Fibroblast of peridontal ligament (primary cell): Measurements from ENCODE around the gene LRRC71.
"Not testable (repeated sequence)": the region's sequence is repeated elsewhere in the genome, so short reads cannot be mapped to it uniquely, and the experiment has no call there.

Experiments used
- DNase-seq: peaks from one replicate; pipeline ENCODE4 v3.0.0-alpha.2; 2010; ENCODE audit errors: extremely low read depth

Gene LRRC71

GRCh38 chr1:156905651-156906050 is 14.8 kb upstream of the LRRC71 start:
- no peak for DNase-seq

DNA sequence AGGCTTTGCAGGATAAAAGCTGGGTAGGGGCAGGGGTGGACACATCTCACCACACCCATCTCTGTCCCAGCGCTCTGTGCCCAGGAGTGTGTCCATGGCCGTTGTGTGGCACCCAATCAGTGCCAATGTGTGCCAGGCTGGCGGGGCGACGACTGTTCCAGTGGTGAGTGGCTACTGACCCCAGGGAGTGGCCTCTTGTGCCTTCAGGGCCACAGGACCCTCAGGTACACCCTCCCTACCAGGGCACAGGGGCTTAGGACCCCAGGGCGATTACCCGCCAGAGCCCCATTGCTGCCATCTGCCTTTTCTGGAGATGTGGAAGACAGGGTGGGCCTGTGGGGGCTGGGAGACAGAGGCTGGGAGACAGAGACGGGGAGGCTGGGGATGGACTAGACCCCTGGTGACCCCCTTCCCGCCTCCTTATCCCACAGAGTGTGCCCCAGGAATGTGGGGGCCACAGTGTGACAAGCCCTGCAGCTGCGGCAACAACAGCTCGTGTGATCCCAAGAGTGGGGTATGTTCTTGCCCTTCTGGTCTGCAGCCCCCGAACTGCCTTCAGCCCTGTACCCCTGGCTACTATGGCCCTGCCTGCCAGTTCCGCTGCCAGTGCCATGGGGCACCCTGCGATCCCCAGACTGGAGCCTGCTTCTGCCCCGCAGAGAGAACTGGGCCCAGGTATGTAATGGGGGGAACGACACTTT is 14.1 kb upstream of the LRRC71 start:
- no peak for DNase-seq

DNA sequence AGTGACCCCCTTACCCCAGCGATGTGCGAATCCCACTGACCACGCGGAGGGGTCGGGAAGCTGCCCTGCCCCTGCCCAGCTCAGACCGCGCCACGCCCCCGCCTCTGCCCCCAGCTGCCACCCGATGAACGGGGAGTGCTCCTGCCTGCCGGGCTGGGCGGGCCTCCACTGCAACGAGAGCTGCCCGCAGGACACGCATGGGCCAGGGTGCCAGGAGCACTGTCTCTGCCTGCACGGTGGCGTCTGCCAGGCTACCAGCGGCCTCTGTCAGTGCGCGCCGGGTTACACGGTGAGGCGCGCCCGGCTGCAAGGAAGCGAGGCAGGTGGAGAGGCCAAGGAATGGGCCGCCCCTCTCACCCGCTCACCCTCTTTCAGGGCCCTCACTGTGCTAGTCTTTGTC is 11.9 kb upstream of the LRRC71 start:
- no peak for DNase-seq

GRCh38 chr1:156908955-156909354 is 11.5 kb upstream of the LRRC71 start:
- DNase-seq = no peak

DNA sequence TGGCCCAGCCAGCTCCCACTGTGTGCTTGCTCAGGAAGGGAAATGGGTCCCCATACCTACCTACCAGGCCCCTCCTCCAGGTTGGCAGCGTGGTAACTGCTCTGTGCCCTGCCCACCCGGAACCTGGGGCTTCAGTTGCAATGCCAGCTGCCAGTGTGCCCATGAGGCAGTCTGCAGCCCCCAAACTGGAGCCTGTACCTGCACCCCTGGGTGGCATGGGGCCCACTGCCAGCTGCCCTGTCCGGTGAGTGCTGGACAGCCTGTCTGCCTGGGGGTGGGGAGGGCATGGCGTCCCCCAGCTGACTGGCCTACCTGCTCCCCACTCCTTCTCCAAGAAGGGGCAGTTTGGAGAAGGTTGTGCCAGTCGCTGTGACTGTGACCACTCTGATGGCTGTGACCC is 10.8 kb upstream of the LRRC71 start:
- no peak for DNase-seq

DNA sequence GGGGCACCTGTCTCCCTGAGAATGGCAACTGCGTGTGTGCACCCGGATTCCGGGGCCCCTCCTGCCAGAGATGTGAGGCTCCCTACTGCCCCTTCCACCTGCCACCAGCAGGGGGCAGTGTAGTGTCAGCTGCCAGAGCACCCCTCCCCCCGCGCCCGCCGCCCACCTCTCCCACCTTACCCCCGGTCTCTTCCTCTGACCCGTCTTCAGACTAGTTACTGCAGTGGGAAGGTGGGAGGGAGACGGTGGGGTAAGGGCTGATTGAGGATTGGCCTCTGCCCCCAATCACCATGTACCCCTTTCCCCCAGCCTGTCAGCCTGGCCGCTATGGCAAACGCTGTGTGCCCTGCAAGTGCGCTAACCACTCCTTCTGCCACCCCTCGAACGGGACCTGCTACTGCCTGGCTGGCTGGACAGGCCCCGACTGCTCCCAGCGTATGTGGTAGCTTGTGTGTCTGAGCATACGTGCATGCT is 10.1 kb upstream of the LRRC71 start:
- no peak for DNase-seq

GRCh38 chr1:156911577-156912298 is 8.7 kb upstream of the LRRC71 start:
- no peak for DNase-seq

GRCh38 chr1:156912310-156912709 is 8.1 kb upstream of the LRRC71 start:
- DNase-seq = no peak

DNA sequence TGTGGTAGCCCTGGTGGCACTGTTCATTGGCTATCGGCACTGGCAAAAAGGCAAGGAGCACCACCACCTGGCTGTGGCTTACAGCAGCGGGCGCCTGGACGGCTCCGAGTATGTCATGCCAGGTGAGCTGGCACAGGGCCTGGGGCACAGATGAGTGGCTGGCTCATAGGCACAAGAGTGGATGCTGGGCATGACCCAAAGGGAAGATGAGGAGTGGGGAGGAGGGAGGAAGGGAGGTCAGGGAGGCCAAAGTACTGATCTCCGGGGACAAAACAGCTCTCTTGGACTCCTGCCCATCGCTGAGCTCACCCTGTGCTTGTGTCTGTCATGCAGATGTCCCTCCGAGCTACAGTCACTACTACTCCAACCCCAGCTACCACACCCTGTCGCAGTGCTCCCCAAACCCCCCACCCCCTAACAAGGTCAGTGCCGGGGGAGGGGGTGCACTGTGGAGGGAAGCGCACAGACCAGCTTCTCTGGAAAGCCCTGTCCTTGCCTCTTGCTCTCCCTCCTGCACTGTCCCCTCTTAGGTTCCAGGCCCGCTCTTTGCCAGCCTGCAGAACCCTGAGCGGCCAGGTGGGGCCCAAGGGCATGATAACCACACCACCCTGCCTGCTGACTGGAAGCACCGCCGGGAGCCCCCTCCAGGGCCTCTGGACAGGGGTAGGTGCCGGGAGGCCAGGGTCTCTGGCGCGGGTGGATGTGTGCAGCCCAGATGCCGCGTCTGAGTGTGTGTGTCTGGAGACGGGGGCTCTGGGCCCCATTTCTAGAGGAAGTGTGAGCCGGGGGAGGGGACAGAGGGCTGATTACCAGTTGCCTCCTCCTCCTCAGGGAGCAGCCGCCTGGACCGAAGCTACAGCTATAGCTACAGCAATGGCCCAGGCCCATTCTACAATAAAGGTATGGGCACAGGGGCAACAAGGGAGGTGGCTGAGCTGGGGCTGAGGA is 7.3 kb upstream of the LRRC71 start:
- DNase-seq = no peak

- DNase-seq = no peak
Observed at GRCh38 chr1:156913809-156914387, 6.5 kb upstream of the LRRC71 start.

DNA sequence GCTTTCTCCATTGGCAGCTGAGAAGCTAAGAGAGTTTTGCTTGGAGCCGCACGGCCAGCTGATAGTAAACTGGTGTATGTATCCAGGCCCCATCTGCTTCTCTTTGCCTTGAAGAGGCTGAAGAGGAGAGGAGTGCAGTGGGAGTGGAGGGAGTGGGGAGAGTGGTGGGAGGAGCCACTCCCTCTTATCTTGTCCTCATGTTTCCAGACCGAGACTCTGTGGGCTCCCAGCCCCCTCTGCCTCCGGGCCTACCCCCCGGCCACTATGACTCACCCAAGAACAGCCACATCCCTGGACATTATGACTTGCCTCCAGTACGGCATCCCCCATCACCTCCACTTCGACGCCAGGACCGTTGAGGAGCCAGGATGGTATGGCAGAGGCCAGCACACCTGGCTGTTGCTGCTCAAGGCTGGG is 6.0 kb upstream of the LRRC71 start:
- no peak for DNase-seq

DNA sequence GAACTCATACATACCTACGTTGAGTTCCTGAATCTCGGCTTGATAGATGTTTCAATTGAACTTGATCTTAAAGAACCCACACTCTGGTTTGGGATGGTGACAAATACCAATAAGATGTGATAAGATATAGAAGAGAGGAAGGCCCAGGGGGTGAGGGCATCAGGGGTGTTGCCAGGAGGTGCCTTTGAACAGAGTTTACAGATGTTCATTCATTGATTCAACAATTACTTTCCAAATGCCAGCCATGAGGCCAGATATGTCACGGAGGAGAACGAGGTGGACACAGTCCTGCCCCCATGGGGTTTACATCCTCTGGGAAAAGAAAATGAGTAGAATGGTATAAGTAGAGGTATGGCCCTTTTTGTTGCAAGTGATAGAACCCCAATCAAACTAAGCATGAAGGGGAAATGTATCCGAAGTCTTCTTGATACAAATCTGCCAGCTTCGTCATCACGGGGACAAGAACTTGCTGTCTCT is 659 bp downstream of the LRRC71 start:
- DNase-seq = no peak

DNA sequence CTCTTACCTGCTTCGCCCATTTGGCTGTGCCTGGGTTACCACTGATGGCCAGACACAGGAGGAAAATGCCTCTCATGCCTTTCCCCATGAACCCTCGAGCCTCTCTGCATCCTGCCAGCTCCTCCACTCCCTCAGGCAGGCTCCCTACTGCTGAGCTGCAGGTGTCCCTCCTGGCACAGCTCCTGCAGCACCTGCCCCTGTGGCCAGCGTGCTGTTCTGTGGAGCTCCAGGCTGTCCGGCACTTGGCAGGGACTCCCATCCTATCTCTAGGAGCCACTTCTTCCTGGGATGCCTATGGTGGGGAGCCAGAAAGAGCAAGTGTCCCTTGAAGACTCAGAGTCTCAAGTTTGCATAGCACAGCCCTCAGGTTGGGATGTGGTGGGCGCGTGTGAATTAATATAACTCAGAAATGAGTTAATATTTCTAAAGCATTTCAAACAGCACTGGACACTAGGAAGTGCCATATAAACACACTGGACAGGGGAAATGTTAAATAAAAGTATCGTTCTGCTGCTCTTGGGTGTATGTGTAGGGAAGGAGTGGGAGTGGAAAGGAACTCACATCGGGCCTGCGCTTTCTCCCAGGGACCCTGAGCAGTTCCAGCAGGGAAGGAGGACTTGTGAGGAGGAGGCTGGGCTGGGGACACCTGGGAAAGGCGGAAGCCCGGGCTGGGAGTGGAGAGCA is 2.7 kb downstream of the LRRC71 start:
- no peak for DNase-seq

GRCh38 chr1:156923670-156924477 is 3.4 kb downstream of the LRRC71 start:
- DNase-seq = no peak

GRCh38 chr1:156924478-156925153 is 4.2 kb downstream of the LRRC71 start:
- DNase-seq = no peak

DNA sequence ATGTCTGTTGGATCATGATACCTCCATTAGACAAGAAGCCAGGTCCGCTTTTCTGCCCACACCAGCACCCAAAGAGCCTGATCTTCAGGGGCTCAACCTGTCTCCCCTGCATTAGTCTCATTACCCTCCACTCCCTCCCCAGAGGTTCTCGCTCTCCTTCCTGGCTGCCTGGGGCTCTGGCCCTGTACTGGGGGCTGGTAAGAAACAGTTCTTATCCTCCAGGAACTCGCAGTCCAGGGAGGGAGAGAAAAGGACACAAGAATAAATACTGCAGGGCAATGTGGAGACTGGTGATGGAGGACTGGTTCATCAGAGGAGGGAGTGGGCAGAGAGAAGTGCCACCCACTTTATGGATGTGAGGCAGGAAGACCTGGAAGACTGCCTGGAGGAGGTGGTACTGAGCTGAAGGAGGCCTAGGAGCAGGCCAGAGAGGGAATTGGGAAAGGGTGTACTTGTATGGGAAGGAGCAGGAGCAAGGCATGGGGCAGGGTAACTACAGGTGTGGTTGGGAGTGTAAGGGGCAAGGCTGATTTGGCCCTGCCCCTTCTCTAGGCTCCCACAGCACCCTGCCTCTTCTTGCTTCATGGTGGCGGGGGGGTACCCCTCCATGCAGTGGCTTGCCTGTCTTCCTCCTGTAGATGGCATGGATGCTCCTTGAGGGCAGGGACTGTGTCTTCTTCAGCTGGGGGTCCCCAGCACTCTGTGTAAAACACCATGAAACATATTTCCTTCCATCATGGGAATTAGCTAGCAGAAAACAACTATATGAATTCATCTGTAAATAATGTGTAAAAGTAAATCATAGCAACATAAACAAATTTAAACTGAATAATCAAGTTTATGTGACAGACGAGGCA is 5.0 kb downstream of the LRRC71 start:
- DNase-seq = no peak

DNA sequence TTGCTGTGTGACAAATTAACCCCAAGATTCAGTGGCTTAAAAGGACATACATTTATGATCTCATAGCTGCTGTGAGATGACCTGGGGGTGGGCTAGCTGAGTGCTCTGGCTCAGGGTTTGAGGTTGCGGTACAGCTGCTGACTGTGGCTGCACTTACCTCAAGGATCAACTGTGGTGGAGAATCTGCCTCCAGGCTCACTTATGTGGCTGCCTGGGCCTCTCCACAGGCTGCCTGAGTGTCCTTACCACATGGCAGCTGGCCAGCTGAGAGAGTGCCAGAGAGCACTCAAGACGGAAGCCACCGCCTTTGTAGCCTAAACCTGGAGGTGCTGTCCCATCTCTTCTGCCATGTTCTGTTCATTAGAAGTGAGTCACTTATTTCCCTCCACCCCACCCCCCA is 5.7 kb downstream of the LRRC71 start:
- DNase-seq = peak; percentile 27

DNA sequence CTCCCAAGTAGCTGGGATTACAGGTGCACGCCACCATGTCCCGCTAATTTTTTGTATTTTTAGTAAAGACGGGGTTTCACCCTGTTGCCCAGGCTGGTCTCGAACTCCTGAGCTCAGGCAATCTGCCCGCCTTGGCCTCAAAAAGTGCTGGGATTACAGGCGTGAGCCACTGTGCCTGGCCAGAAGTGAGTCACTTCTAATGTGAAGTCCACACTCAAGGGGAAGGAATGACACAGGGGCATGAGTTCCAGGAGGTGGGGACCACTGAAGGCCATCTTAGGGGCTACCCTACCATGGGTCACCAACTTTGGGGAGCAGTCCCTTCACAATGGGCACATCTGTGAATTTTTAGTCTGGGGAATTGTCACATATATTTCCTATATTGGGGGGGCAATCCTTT is 6.3 kb downstream of the LRRC71 start:
- not testable (repeated sequence) for DNase-seq
